ENCODE data around the gene KLHDC4.
"Not testable (repeated sequence)": the region's sequence is repeated elsewhere in the genome, so short reads cannot be mapped to it uniquely, and the experiment has no call there.

Gene KLHDC4

DNA sequence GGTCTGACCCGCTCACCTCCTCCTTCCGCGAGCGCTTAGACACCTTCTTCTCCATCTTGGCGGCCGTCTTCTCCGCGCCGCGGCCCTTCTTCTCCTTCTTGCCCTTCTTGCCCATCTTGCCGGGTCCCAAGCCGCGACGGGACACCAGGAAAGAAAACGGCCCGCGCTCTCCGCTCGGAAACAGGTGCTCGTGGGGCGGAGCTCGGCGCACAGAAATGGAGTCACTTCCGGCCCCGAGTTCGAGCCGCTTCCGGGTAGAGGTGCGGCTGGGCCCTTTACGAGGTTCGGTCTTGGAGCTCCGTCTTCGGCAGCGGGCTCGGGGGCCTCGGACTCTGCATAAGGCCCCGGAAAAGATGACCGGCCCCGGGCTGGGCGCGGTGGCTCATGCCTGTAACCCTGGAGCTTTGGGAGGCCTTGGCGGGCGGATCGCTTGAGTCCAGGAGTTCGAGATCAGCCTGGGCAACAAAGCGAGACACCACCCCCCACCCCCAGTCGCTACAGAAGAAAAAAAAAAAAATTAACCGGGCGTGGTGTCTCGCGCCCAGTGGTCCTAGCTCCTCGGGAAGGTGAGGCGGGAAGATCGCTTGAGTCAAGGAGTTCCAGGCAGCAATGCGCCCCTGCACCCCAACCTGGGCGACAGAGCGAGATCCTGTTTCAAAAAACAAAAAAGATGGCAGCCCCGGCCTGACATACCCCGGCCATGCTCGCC lies at the start of gene KLHDC4:
TSS of gene KLHDC4 (minus strand) at position 211 of the 709 bp plus-strand sequence. CDS start at position 115, 96 bp downstream.
- DNase-seq: peak; percentile 54

DNA sequence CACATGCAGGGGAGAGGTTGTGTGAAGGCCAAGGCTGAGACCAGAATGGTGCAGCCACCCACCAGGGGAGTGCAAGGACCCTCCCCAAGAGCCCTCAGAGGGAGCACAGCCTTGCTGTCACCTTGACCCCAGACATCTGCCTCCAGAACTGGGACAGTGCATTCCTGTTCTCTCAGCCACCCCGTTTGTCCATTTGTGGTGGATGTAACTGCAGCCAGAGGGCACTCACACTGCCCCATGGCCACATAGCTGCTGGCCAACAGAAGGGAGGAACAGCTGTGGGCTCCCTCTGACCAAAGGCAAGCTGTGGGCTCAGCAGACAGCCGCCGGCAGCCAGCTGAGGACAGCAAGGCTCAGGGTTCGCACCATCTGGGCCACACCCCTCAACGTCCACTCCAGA lies 49.8 kb upstream of the KLHDC4 start:
- no peak for DNase-seq

DNA sequence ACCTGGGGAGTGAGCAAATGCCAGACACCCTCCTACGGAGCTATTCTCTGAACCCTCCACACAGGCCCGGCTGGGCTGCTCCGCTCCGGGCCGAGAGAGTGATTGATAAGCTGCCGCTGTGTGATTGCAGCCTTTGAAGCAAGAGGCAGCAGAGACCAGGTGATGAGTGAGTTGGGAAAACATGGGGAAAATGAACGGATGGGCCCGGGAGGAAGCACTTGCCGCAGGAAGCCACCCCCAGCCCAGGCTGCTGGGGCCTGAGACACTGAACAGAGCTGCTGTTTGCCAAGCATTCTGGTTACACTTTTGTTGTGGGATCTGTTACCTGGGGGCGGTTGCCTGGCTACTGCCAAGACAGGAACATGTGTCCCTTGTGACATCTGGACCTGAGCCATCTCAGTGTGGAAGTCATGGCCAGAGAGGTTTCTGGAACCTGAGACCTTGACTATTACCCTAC lies 46.4 kb upstream of the KLHDC4 start:
- DNase-seq: no peak

DNA sequence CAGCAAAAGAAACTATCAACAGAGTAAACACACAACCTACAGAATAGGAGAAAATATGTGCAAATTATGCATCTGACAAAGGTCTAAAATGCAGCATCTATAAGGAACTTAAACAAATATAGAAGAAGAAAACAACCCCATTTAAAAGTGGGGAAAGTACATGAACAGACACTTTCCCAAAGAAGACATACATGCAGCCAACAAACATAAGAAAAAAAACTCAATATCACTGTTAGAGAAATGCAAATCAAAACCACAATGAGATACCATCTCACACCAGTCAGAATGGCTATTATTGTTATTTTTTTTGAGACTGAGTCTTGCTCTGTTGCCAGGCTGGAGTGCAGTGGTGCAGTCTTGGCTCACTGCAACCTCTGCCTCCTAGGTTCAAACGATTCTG lies 45.7 kb upstream of the KLHDC4 start:
- DNase-seq: not testable (repeated sequence)

DNA sequence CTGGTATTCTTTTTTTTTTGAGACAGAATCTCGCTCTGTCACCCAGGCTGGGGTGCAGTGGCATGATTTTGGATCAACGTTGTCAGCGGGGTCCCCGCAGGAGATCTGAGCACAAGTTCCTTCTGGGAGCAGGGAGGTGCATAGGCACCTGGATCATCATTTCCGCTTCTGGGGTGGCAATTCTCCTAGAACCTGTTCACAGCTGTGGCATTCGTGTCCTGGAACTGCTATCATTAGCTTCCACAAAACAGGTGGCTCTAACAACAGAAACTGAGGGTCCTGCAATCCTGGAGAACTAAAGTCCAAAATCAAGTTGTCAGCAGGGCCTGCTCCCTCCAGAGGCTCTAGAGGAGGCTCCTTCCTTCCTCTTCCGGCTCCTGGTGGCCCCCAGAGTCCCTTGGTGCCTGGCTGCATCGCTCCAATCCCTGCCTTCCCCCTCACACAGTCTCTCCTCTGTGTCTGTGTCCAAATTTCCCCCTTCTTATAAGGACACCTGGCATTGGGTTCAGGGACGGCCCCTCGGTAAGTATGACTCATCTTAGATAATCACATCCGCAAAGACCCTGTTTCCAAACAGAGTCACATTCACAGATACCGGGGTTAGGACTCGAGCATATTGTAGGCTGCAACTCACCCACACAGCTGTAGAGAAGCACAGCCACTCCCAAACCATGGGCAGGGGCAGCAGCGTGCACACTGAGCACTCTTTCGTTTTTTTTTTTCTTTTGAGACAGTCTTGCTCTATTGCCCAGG lies 43.5 kb upstream of the KLHDC4 start:
- DNase-seq: no peak

DNA sequence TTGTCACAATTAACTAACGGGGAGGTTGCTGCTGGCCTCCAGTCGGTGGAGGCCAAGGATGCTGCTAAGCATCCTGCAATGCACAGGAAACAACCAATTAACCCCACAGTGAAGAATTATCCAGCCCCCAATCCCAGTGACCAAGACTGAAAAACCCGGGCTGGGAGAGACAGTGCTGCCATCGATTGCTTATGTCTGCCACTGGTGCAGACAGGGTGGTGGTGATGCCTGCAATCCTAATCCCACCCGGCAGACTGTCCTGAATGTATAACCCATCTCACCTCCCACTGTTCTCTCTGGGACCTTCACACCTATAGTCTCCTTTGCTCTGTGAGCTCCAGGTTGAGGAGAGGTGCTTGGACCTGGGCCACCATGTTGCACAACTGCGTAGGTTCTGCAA lies 42.3 kb upstream of the KLHDC4 start:
- DNase-seq: no peak

DNA sequence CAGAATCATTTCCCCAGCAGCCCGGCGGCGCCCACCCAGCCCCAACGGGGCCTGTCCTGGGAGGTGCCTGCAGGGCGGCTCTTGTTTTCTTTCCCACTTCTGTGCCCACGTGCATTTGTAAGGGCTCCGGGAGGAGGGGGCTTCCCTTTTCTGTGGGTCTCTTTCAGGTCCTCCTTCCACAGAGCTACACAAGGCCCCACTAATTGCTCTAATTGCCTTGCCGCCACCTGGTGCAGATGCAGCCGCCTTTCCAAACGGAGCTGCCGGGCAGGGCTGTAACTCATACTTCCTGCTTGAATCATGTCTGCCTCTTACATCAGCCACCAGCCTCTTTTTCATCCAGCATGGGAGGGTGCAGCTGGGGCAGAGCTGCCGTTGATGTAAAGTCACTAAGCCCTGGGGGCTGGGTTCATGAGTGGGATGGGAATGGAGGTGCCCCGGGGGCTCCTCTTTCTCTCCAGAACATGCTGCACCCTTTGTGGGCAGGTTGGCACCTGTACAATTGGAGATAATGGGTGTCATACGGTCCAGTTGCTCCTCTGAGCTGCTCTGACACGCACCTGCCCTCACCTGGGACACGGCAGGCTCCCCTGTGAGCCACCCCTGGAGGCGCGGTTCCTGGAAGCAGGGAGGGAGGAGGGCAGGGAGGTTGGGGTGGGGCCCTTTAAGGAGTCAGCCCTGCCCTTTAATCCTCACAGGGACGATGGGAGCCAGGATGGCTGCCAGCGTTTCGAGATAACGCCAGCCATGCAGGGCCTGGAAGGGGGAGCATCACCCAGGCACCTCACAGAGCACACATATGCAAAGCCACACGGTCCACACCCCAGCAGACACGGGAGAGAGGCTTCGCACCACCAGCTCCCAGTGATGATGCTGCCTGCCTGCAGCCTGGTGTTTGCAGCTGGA lies 41.1 kb upstream of the KLHDC4 start:
- peak; percentile 21 for DNase-seq

DNA sequence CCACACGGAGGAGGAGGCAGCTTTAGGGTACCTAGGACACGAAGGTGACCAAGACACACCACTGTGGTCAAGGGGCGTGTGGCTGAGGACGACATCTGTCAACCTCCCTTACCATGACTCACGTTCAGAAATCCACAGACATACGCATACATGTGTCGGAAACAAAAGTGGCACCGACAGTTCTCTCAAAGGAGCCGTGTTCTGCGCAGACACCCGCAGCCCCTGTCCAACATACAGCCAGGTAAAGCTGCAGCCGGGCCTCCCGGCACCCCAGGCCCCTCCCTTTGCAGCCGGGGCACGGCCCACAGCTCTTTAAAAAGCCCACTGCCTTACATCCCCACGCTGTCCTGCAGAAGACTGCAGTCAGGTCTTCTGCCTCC lies 40.5 kb upstream of the KLHDC4 start:
- no peak for DNase-seq

DNA sequence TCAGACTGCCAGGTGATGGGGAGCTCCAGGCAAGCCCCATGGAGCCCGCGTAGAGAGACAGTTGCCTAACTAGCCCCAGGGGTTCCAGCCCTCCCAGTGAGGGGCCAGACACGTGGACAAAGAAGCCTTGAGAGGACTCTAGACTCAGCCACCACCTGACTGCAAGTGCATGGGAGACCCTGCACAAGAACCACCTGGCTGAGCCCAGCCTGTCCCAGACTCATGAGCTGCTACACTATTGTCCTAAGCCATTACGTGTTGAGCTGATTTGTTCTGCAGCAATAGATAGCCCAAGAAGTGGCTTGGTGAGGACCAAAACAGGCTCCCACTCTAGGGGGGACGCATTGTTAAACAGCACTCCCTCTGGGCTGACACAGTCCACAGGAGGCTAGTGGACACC lies 37.6 kb upstream of the KLHDC4 start:
- DNase-seq: no peak

DNA sequence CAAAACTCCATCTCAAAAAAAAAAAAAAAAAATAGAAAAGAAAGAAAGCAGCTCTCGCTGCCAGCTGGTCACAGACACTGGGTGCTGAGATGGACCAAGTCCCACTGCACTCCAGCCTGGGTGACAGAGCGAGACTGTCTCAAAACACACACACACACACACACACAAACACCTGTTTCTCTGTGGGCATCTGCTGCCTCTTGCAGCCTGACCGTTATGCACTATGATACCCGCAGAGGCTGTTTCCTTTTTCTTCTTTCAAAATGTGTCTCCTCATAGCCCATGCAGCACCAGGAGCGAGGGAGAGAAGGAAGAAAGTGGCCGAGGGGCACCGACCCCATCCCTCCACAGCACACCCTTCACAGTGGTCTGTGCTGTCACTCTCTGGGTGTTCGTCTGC lies 36.9 kb upstream of the KLHDC4 start:
- no peak for DNase-seq

DNA sequence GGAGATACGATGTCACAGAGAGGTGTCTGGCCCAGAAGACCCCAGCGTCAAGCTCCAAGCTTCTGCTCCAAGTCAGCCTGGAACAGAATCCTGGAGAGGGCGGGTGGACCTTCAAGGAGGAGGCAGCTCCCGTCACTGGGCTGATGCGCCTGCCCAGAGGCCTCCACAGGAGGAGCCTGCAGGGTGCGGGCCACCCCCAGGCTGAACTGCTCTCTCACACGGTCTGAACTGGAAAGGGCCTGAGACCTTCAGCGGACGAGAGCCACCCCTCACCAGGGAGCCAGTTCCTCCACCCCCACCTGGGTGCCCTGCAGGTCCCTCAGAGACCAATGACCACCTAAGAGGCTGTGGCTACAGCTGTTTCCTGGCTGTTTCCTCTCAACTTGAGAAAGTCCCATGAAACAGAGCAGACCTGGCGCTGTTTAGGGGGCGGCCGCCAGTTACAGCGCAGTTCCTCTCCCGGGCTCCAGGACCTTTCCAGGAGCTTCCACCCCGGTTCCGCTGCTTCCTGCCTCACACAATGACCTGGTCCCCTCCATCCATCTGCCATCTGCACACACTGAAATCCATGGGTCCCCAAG lies 36.0 kb upstream of the KLHDC4 start:
- no peak for DNase-seq

DNA sequence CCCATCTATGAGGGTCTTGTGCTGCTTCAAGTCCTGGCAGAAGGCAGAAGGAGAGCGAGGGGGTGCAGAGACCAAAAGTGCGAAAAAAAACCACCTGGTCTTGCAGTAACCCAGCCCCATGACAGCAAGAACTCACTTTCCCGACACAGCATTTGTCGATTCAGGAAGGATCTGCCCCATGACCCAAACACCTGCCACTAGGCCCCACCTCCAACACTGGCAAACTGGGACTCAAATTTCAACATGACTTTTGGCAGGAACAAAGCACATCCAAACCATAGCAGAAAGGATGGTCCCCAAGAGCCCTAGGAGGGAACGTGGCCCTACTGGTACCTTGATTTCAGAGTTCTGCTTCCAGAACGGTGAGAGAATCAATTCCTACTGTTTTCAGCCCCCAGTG lies 34.7 kb upstream of the KLHDC4 start:
- DNase-seq: no peak

DNA sequence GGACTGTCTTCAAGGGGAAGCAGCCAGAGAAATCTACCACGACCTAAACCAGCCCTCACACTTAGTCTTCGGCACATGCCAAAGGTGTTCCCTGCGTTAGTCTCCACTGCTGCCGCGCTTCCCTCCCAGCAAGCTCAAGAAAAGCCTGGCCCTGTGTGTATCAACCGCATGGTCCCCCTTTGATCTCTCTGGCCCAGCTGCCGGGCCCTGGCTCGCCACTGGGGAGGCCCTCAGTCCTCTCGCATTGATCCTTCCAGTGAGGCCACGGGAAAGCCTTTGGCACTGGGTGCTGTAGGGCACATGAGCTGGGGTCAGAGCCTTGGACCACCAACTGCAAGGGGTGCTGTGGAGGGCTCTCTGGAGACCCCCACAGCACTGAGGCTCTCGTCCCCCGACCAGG lies 29.6 kb upstream of the KLHDC4 start:
- DNase-seq: no peak

DNA sequence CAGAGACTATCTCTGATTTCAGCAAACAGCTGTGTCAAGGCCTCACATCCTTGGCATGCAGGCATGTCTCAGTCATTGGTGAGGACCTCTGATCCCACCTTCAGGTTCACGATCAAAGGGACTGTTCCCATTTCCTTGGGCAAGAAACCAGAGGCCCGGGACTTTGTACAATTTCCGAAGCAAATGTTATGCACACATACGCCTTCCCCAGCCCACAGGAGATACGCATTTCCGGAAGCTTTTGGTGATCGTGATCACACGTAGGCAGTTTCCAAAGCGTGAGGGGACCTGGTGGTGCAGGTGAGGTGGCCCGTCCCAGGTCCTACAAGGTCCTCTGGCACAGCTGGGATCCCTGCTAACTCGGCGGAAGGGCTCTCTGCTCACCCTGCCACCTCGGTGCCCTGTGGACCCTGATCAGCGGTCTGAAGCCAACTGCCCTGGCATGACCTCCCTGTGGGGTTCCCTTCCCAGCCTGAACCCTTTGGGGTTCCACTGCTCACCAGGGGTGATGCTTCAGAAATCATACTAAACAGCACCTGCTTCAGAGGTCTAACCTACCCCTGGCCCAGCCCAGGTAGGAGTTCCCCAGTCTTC lies 28.8 kb upstream of the KLHDC4 start:
- no peak for DNase-seq

DNA sequence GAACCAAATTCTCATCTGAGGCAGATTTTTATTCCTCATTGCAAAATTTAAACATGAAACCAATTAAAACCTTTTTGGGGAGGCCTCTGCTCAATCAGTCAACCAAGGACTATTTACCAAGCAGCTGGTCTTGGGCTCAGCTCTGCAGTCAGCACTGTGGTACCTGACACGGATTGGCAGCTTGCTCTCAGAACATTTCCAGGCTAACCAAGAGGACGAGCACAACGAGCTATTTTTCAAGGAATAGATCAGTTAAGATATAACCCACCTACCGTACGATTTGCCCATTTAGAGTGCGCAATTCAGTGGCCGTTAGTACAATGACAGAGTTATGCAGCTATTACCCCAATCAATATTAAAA lies 26.4 kb upstream of the KLHDC4 start:
- no peak for DNase-seq

DNA sequence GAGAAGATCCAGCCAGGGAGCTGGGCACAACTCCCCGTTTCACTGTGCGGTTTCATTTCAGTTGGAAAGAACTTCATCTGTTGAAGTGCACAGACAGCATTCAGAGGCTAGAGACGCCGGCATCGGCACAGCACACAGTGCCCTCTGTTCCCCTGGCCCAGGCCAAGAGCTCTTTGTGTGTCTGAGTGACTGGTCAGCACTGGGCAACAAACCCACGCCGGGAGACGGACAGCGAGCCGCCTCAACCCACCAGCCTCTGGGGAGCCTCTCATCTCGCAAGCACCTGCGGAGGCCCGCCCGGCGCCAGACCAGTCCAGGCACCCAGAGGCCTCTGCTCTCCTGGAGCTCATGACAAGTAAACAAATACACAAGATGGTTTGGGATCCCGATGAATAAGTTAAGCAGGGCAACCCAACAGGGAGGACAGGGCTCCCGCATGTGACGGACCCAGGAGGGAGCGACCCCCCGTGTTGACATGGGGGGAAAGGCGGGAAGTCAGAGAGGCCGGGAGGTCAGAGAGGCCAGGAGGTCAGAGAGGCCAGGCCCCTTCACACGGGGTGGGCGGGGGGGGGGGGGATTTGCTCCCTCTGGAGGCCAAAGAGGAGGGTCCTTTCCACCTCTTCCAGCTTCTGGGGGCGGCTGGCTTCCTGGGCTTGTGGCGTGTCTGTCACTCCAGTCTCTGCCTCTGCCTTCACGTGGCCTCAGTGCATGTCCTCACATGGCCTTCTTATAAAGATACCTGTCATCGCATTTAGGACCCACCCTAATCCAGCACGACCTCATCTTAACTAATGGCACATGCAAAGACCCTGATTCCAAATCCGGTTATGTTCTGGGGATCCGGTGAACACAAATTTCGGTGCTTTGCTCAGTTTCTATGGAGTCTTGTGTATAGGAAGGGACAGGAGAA lies 25.8 kb upstream of the KLHDC4 start:
- DNase-seq: no peak

DNA sequence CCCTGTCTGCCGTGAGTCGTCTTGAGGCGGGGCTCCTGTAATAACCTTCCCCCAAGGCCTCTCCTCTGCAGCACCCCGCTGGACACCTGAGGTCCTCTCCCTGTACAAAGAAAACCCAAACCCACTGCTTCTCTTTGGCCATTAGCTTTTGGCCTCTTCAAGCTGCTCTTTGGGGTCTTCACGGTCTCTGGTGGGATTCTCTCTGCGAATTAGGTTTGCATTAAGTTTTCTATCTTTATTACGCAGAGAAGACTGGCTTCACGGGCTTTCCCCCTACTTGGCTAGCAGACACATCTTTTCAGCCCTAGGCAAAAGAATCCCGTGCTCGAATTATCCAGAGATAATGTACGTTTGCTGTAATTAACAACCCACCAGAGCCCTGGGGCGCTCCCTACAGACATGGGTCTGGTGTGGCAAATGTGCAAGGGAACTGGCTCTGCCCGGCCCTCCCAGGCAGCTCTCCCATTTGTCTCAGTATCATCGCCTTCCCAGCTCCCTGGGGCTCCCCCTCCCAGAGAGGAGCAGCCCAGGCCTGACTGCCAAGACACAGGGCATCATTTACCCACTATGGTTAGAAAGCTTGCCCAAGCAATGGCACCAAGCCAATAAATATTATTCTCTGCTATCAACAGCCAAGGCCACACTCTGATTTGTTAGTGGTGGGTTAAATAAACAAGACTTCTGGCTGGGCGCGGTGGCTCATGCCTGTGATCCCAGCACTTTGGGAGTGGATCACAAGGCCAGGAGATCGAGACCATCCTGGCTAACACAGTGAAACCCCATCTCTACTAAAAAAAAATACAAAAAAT lies 24.7 kb upstream of the KLHDC4 start:
- DNase-seq: no peak

DNA sequence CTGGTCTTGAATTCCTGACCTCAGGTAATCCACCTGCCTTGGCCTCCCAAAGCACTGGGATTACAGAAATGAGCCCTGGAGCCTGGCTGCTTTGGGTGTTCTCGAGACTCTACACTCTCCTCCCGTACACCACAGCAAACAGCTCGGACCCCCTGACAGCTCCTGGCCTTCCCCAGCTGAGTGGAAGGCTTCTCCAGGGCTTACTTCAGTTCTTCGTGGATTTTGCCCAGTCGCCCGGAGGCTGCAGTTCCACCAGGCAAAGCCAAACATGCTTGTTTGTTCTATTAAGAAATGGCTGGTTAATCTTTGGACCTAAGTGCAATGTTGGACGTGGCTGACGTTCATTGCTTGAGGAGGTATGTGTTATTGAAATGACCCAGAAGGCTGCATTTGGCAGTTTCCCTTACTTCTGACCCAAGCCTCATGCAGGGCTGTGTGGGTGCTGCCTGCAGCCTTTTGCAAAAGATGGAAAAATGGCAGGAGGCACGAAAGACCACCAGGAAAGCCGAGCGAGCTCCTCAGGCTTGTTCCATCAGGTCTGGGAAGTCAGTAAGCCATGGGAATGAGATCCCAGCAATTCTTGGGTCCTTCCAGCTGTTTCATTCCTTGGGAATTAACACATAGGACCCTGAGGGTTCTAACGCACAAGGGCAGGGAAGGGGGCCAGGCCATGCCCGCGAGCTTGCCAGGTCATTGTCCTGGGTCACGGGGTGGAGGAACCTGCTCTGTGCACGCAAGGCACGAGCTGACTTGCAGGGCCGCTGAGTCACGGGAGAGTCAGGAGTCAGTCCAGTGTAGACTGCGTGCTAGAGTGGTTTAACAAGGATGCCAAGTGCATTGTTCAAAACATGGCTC lies 23.9 kb upstream of the KLHDC4 start:
- DNase-seq: no peak

DNA sequence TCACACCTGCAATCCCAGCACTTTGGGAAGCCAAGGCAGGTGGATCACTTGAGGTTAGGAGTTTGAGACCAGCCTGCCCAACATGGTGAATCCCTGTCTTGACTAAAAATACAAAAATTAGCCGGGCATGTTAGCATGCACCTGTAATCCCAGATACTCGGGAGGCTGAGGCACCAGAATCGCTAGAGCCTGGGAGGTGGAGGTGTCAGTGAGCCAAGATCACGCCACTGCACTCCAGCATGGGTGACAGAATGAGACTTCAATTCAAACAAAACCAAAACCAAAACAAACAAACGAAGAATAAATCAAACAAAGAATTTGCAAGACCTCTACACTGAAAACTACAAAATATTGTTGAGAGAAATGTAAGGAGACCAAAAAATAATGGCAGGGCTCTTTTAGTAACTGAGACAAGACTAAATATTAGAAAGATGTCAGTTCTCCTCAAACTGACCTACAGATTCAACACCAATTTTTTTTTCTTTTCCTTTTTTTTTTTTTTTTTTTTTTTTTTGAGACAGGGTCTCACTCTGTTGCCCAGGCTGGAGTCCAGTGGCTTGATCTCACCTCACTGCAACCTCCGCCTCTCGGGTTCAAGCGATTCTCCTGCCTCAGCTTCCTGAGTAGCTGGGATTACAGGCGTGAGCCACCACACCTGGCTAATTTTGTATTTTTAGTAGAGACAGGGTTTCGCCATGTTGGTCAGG lies 23.1 kb upstream of the KLHDC4 start:
- not testable (repeated sequence) for DNase-seq
